Epidermal melanocyte (primary cell): ENCODE data around the gene KCNQ1OT1.

Source experiments
- DNase-seq: peaks from one replicate; pipeline ENCODE4 v3.0.0; 2011; ENCODE audit warnings: low spot score; ENCODE audit not compliant: insufficient read length

Gene KCNQ1OT1

DNA sequence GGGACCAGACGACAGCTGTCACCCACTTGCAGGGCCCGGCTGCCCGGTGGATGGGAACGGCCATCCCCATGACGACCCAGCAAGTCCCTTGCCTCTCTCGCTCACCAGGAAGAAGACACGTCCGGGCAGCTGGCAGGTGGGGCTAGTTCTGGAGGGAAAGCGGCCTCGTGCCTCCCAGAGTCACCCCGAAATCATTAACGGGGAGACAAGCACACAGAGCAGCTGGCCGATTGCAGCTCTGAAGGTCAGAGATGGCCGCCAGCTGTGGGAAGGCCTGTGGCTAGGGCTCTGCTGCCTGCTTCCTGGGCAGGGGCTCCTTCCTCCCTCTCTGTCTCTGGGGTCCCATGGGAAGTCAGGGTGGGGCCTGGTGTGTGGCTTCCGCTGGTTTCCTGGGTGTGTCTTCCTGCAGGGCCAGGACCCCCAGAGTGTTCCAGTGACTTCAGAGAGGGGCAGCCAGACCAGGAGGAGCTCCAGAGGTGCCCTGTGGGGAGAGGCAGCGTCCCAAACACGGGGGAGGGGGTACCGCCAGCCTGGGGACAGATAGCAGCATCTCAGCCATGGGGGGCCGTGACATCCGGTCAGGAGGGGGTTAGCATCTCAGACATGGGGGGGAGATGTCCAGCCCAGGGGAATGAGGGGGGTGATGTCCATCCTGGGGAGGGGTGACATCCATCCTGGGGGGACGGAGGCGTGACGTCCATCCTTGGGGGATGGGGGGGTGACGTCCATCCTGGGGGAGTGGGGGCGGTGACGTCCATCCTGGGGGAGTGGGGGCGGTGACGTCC lies 140.1 kb downstream of the KCNQ1OT1 start:
- no peak for DNase-seq

DNA sequence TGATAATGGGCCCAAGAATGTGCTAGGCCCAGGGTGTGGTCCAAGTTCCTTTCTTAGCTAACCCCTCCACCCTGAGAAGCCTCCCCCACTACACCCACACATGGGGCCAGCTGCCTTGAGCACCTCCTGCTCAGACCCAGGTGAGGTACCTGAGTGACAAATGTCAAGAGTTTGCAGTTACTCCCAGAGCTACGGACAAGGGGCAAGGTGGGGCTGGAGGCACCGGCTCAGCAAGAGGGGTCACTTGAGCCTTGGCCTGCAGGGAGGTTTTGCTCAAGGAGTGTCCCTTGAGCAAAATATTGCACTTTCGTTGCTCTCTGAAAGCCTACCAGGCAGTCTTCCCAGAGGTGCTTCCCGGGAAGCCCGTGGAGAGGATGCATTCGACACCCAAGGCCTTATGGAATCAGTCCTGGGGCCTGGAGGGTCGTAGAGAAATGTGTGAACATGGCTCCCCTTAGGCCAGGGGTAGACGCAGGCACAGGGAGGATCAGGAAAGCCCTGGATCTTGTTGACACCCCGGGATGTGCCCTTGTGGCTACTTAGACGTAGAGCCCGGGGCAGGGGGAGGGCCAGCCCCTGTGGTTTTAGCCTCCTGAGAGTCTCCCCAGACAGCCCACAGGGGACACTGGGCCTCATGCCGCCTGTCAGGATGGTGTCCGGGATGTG lies 140.8 kb downstream of the KCNQ1OT1 start:
- DNase-seq: no peak

DNA sequence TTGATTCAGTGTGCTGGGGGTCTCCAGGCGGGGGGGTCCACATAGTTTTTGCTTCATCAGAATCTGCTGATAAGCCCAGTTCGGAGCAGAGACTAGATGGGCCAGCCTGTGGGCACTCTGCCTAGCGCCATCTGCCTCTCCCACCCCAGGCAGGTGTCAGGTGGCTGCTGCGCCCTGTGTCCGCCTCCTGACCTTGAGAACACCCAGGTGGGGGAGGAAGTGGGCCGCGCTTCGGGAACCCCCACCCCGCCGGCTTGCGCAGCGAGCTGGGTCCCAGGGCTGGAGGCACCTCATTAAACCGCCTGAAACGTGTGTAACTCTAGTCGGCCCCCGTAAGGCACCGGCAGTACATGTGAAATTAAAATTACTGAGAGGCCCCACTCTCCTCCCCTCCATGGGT lies 141.4 kb downstream of the KCNQ1OT1 start:
- no peak for DNase-seq
